Fibroblast of lung (primary cell): ENCODE results near the gene PGM1.

Experiments used
- CTCF ChIP-seq, 2 donors: IDR thresholded peaks in 1 of 2; conservative IDR thresholded peaks in 1 of 2; 1 replicate in 1 of 2; 2 replicates in 1 of 2; pipeline ENCODE4 v1.5.1; 2011 to 2012; ENCODE audit warnings: low read length in 2 of 2, control low read depth in 1 of 2, inconsistent platforms in 1 of 2, low read depth in 1 of 2, mild to moderate bottlenecking in 1 of 2
- EZH2 ChIP-seq: IDR thresholded peaks from 2 replicates; pipeline ENCODE4 v1.5.1; 2012; ENCODE audit warnings: low read length, control low read depth, mild to moderate bottlenecking; ENCODE audit errors: missing control alignments

GRCh38 chr1:63709267-63709828, 116.1 kb downstream of the PGM1 start:
- TF ChIP-seq CTCF (conservative IDR thresholded peaks at IDR 0.05 in 1 of 2, IDR thresholded peaks at IDR 0.05 in 1 of 2; ENCODE audit: low read depth in 1 of 2, low read length in 2 of 2) (no peak), EZH2 (no peak)
